HG02759 (cell line): Measurements from ENCODE around the gene ISYNA1.

Source experiments
- ATAC-seq: cut with Tn5 transposase; IDR thresholded peaks from one replicate; pipeline ENCODE4 v1.9.1; 2021; ENCODE audit warnings: mild to moderate bottlenecking, moderate library complexity; ENCODE audit not compliant: unreplicated experiment

Gene ISYNA1

GRCh38 chr19:18397242-18398202, 40.4 kb downstream of the ISYNA1 start, which contains the start of gene LRRC25:
TSS of gene LRRC25 (minus strand) at chr19:18397622. CDS start at chr19:18396963, 659 bp downstream.
- ATAC-seq: peak; percentile 48

- no peak for ATAC-seq
Observed at GRCh38 chr19:18396471-18397241, 41.3 kb downstream of the ISYNA1 start.

GRCh38 chr19:18393836-18394235, 44.1 kb downstream of the ISYNA1 start:
- ATAC-seq: no peak

- no peak for ATAC-seq
Observed at GRCh38 chr19:18392926-18393325, 45.0 kb downstream of the ISYNA1 start.

- ATAC-seq: no peak
Observed at GRCh38 chr19:18392417-18392816, 45.5 kb downstream of the ISYNA1 start.

GRCh38 chr19:18391509-18392075, 46.3 kb downstream of the ISYNA1 start:
- no peak for ATAC-seq

GRCh38 chr19:18390065-18390907, 47.6 kb downstream of the ISYNA1 start:
- no peak for ATAC-seq

- no peak for ATAC-seq
Observed at GRCh38 chr19:18389726-18390064, 48.2 kb downstream of the ISYNA1 start.

- no peak for ATAC-seq
Observed at GRCh38 chr19:18388960-18389725, 48.8 kb downstream of the ISYNA1 start.

GRCh38 chr19:18388100-18388959, 49.6 kb downstream of the ISYNA1 start:
- ATAC-seq: peak; percentile 79

- ATAC-seq: no peak
Observed at GRCh38 chr19:18386543-18387271, 51.2 kb downstream of the ISYNA1 start.

- ATAC-seq: no peak
Observed at GRCh38 chr19:18385675-18386542, 52.0 kb downstream of the ISYNA1 start, which contains the start of gene GDF15. TSS of gene GDF15 (plus strand) at chr19:18386158. CDS start at chr19:18386190, 32 bp downstream.

- ATAC-seq: no peak
Observed at GRCh38 chr19:18385359-18385674, 52.6 kb downstream of the ISYNA1 start.

- ATAC-seq: no peak
Observed at GRCh38 chr19:18384775-18385174, 53.2 kb downstream of the ISYNA1 start.
